ENCODE data around the gene ALDH1B1. TPM values are rescaled to one million over a fixed set of nuclear protein-coding genes. Genes with fewer than 3 reads are reported as not detected.

Gene ALDH1B1
- polyA plus RNA-seq, 1 donor (not counting 4 experiments of a cell fraction or from before 2014, with no cell fraction given): 14.4 TPM

GRCh38 chr9:38437193-38437823, 44.8 kb downstream of the ALDH1B1 start:
- Histone ChIP-seq H3K9me3 (ENCODE audit: control insufficient read depth, low read depth, low read length) (no peaks in the 10 kb centered on the region), H3K36me3 (ENCODE audit: control insufficient read depth in 2 of 2, extremely low read depth in 1 of 2, insufficient read depth in 2 of 2, low read length in 2 of 2) (no peaks in the 10 kb centered on the region), H4K20me1 (ENCODE audit: control insufficient read depth, extremely low read depth, insufficient read depth, low read length) (peaks cover under 1% of the 10 kb centered on the region), H3K4me3 (ENCODE audit: control insufficient read depth in 2 of 3, extremely low read depth in 1 of 3, insufficient read depth in 2 of 3, low read depth in 1 of 3, low read length in 3 of 3) (no peak overlapping the region), H3K79me2 (ENCODE audit: control insufficient read depth, insufficient read depth, low read length) (no peaks in the 10 kb centered on the region), H3K27ac (ENCODE audit: control insufficient read depth, insufficient read depth, low read length) (no peak overlapping the region), H3K4me1 (ENCODE audit: control insufficient read depth, extremely low read depth, insufficient read depth, low read length) (peaks cover 9% of the 10 kb centered on the region), H2AFZ (ENCODE audit: control insufficient read depth, low read length) (peak overlapping the region; percentile 84), H3K27me3 (ENCODE audit: control insufficient read depth, extremely low read depth, insufficient read depth, low read length) (no peaks in the 10 kb centered on the region), H3K4me2 (ENCODE audit: control insufficient read depth, extremely low read depth, insufficient read depth, low read depth, low read length) (peak overlapping the region; percentile 26), H3K9ac (ENCODE audit: control insufficient read depth, extremely low read depth, insufficient read depth, low read length) (no peak overlapping the region), H3K9me1 (ENCODE audit: control insufficient read depth, extremely low read depth, insufficient read depth, low read length) (no peaks in the 10 kb centered on the region)
- FAIRE-seq (peak; percentile 53), DNase-seq (ENCODE audit: low read depth, low spot score) (no peak)
- dilution Hi-C loops (cut with MboI; ENCODE audit: extremely low pct_ligation_motif_present, low sequenced_read_pairs): no loop called here
- TF ChIP-seq EZH2 (IDR thresholded peaks at IDR 0.05; ENCODE audit: low read length): no peak
- TF ChIP-seq, protein P1, sequence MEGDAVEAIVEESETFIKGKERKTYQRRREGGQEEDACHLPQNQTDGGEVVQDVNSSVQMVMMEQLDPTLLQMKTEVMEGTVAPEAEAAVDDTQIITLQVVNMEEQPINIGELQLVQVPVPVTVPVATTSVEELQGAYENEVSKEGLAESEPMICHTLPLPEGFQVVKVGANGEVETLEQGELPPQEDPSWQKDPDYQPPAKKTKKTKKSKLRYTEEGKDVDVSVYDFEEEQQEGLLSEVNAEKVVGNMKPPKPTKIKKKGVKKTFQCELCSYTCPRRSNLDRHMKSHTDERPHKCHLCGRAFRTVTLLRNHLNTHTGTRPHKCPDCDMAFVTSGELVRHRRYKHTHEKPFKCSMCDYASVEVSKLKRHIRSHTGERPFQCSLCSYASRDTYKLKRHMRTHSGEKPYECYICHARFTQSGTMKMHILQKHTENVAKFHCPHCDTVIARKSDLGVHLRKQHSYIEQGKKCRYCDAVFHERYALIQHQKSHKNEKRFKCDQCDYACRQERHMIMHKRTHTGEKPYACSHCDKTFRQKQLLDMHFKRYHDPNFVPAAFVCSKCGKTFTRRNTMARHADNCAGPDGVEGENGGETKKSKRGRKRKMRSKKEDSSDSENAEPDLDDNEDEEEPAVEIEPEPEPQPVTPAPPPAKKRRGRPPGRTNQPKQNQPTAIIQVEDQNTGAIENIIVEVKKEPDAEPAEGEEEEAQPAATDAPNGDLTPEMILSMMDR (optimal IDR thresholded peaks at IDR 0.05 in 1 of 3, IDR thresholded peaks at IDR 0.05 in 1 of 3, conservative IDR thresholded peaks at IDR 0.05 in 1 of 3; ENCODE audit: extremely low read depth in 1 of 3, insufficient read depth in 2 of 3, low read length in 3 of 3): no peak

DNA sequence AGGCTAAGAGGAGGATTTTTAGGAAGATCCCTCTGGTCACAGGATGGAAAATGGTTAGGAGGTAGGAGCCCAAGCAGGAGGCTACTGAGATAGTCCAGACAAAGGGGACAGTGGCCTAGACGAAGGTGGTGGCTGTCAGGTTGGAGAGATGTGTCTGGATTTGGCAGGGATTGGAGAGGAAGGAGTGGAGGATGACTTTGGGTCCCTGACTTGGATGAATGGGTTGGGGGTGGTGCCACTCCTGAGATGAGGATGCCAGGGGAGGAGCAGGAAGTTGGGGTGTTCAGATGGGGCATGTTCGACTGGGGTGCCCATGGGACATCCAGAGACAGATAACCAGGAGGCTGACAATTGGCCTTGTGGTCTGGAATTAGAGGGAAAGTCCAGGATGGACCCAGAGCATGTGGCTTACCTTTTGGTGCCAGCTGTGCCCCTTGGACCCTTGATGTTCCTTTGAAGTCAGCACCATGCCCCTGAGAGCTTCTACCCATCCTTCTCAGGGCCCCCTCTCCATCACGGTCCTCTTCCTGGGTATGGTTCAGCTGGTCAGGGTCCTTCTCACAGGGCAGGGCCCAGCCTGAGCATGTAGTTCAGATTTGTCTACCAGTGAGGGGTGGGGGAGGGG, 46.9 kb downstream of the ALDH1B1 start:
- no peaks in the 10 kb centered on the region for H3K27me3 ChIP-seq (ENCODE audit: control insufficient read depth, extremely low read depth, insufficient read depth, low read length)
- no peaks in the 10 kb centered on the region for H3K9me3 ChIP-seq (ENCODE audit: control insufficient read depth, low read depth, low read length)
- no peak overlapping the region for H3K9ac ChIP-seq (ENCODE audit: control insufficient read depth, extremely low read depth, insufficient read depth, low read length)
- H3K4me2 ChIP-seq (ENCODE audit: control insufficient read depth, extremely low read depth, insufficient read depth, low read depth, low read length): no peak overlapping the region
- FAIRE-seq: no peak
- no peaks in the 10 kb centered on the region for H3K79me2 ChIP-seq (ENCODE audit: control insufficient read depth, insufficient read depth, low read length)
- H3K36me3 ChIP-seq (ENCODE audit: control insufficient read depth in 2 of 2, extremely low read depth in 1 of 2, insufficient read depth in 2 of 2, low read length in 2 of 2): no peaks in the 10 kb centered on the region
- no peak for DNase-seq (ENCODE audit: low read depth, low spot score)
- H3K4me1 ChIP-seq (ENCODE audit: control insufficient read depth, extremely low read depth, insufficient read depth, low read length): peaks cover 19% of the 10 kb centered on the region
- dilution Hi-C loops (cut with MboI; ENCODE audit: extremely low pct_ligation_motif_present, low sequenced_read_pairs): no loop called here
- H2AFZ ChIP-seq (ENCODE audit: control insufficient read depth, low read length): no peak overlapping the region
- H4K20me1 ChIP-seq (ENCODE audit: control insufficient read depth, extremely low read depth, insufficient read depth, low read length): no peaks in the 10 kb centered on the region
- no peak for TF ChIP-seq EZH2 (IDR thresholded peaks at IDR 0.05; ENCODE audit: low read length)
- TF ChIP-seq, protein P1 (optimal IDR thresholded peaks at IDR 0.05 in 1 of 3, IDR thresholded peaks at IDR 0.05 in 1 of 3, conservative IDR thresholded peaks at IDR 0.05 in 1 of 3; ENCODE audit: extremely low read depth in 1 of 3, insufficient read depth in 2 of 3, low read length in 3 of 3): no peak
- H3K9me1 ChIP-seq (ENCODE audit: control insufficient read depth, extremely low read depth, insufficient read depth, low read length): no peaks in the 10 kb centered on the region
- H3K4me3 ChIP-seq (ENCODE audit: control insufficient read depth in 2 of 3, extremely low read depth in 1 of 3, insufficient read depth in 2 of 3, low read depth in 1 of 3, low read length in 3 of 3): no peak overlapping the region
- no peak overlapping the region for H3K27ac ChIP-seq (ENCODE audit: control insufficient read depth, insufficient read depth, low read length)

Data from keratinocyte (primary cell).